GM20000 (cell line): ENCODE data around the gene CINP.
"Not testable (repeated sequence)": the region's sequence is repeated elsewhere in the genome, so short reads cannot be mapped to it uniquely, and the experiment has no call there.

ENCODE experiments used
- DNase-seq: peaks from one replicate; pipeline ENCODE4 v3.0.0; 2012; ENCODE audit warnings: low spot score
- TF ChIP-seq, protein P1 (sequence below): IDR thresholded peaks from 2 replicates; pipeline ENCODE4 v1.5.1; 2012; ENCODE audit warnings: mild to moderate bottlenecking, control low read depth; ENCODE audit errors: extremely low read depth, missing control alignments

The CINP gene

DNA sequence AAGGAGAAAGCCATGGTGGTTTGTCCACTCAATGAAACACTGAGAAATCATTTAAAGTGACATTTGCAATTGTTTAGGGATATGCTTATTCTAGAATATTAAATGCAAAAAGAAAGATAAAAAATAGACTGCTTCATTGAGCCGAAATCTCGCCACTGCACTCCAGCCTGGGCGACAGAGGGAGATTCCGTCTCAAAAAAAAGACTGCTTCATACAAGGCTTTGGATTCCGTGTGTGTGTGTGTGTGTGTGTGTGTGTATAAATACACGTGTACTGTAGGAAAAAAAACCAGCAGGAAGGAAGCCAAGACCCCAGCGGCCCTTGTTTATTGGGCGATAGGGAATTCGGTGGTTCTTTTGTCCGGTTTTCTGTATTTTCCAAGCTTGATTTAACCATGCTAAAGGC is 46.4 kb downstream of the CINP start:
- DNase-seq, result no peak
- TF ChIP-seq, protein P1, sequence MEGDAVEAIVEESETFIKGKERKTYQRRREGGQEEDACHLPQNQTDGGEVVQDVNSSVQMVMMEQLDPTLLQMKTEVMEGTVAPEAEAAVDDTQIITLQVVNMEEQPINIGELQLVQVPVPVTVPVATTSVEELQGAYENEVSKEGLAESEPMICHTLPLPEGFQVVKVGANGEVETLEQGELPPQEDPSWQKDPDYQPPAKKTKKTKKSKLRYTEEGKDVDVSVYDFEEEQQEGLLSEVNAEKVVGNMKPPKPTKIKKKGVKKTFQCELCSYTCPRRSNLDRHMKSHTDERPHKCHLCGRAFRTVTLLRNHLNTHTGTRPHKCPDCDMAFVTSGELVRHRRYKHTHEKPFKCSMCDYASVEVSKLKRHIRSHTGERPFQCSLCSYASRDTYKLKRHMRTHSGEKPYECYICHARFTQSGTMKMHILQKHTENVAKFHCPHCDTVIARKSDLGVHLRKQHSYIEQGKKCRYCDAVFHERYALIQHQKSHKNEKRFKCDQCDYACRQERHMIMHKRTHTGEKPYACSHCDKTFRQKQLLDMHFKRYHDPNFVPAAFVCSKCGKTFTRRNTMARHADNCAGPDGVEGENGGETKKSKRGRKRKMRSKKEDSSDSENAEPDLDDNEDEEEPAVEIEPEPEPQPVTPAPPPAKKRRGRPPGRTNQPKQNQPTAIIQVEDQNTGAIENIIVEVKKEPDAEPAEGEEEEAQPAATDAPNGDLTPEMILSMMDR, result no peak

DNA sequence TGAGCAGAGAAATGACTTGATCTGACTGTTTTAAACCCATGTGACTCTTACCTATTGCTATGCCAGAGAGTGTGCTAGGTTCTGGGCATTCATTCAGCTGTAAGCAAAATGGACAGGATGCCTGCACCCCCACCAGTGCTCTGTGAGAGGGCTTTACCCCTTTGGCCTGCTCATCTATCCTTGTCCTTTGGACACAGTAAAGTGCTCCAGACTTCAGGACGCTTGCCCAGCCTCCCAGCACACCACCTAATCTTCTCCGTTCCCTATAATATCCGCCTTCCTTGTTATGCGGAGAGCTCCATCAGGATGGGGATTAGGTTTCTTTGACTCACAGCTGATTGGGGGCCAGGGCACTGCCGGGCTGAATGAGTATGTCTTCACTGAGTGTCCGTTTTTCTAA is 47.6 kb downstream of the CINP start:
- DNase-seq, result no peak
- TF ChIP-seq, protein P1, result no peak

DNA sequence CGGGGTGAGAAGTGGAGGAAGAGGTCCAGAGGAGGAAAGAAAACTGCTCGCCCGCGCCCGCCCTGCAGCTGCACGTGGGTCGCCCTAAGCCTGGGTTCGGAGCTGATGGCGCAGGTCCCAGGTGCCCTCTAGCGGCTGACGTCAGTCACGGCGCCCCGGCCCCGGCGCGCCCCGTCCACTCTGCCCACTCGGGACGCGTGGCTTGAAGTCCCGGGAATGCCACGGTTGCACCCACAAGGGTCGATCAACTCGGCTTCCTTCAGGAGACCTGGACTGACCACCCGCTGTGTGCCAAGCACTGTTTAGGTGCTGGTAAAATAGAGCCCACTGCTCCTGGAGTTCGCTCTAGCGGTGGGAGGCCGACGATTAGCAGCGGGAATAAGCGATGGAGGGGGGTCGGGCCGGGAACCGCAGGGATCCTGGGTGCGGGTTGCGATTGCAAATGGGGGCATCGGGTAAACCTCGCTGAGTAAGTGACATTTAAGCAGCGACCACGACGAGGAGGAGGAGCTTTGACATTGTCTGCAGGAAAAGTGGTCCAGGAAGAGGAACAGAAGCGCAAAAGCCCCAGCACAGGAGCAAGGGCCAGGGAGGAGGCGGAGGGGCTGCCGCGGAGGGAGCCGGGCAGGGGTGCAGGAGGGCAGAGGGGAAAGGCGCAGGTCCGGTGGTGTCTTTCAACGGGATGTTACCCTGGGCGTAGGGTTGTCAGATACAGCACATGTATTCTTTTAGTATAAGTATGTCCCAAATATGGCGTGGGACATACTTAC is 48.3 kb downstream of the CINP start:
- TF ChIP-seq, protein P1, result peak; percentile 90
- peak; percentile 82 for DNase-seq

DNA sequence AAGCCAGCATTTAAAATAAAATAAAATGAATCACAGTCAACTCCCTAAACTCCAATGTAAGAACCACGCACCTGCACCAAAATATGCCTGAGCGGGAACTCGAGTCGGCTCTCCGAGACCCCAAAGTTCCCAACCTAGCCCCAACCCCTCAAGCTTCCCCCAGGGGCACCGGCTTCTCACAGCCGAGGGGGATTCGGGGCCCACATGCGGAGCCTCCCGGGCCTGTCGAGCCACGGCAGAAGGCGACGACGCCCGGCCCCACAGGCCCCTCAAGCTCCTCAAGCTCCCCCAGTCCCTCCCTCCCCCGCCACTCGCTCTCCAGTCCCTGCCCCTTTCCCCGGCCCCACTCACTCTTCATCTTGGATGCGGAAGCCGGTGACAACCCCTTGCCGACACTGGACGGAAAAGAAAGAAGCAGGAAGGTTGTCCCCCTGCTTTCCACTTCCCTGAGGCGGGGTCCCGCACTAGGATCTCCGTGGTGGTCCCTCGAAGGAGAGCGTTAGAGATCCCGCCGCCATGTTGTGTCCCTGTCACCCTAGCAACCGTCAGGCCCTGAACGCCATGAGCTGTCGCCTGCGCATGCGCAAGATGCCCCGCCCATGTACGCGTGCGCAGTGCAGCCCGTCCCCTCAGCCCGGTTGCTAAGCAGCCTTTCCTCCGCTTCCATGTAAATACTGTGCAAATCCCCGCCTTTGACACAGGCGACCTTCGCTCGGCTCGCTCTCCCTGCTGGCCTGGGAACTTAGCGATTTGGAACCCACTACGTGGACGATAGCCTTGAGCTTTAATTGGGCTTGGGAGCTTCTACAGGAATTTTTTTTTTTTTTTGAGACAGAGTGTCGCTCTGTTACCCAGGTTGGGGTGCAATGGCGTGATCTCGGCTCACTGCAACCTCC is 57.8 kb downstream of the CINP start, which contains the start of gene MOK:
Gene MOK (minus strand): TSS at position 554 of the 896 bp plus-strand sequence. CDS start 196 bp downstream, at position 358.
- TF ChIP-seq, protein P1, result no peak
- DNase-seq, result peak; percentile 98

DNA sequence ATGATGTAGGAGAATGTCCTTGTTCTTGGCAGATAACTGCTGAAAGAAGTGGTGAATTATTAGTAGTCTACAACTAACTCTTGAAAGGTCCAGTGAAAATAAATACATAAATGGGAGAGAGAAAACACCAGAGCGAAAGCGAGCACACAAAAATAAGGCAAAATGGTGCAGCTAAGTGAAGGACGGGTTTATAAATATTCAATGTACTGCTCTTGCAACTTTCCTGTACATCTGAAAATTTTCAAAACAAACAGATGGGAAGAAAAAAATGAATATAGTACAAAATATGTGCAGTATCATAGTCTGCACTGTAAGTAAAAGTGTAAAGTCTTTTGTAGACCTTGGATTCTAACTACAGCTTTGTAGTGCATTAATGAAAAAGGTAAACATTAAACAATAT is 59.0 kb downstream of the CINP start:
- no peak for DNase-seq
- TF ChIP-seq, protein P1, result no peak

DNA sequence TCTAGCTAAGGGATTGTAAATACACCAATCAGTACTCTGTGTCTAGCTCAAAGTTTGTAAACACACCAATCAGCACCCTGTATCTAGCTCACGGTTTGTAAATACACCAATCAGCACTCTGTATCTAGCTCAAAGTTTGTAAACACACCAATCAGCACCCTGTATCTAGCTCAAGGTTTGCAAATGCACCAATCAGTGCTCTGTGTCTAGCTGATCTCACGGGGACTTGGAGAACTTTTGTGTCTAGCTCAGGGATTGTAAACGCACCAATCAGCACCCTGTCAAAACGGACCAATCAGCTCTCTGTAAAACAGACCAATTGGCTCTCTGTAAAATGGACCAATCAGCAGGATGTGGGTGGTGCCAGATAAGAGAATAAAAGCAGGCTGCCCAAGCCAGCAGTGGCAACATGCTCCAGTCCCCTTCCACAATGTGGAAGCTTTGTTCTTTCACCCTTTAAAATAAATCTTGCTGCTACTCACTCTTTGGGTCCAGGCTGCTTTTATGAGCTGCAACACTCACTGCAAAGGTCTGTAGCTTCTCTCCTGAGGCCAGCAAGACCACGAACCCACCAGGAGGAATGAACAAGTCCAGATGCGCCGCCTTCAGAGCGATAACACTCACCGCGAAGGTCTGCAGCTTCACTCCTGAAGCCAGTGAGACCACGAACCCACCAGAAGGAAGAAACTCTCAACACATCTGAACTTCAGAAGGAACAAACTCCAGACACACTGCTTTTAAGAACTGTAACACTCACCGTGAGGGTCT is 64.2 kb downstream of the CINP start:
- not testable (repeated sequence) for DNase-seq
